Measurements from ENCODE around the gene ST8SIA4. TPM values are rescaled to one million over a fixed set of nuclear protein-coding genes. Genes with fewer than 3 reads are reported as not detected.

ST8SIA4 gene
- total and polyA plus RNA-seq, 2 donors from 2014 or later, result 0.69 to 11.6 TPM

DNA sequence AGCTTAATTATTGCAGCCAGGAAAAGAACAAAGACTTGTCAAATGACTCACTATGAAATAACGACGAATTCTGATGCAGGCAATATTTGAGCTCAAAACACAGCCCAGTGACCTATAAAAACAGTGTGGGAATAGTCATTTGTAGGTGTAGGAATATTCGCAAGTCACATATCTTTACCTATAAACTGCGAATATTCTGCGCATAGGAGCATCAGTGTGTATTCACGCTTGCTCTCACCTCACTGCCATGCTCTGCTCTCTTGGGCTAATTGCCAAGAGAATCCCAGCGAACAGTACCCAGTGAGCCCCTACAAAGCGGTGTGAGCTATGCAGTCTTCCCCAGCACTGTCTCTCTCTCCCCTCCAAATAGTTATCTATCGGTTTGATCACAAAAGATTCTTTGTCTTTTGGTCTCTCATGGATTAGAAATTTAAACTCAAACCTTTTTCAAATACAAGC is 74.2 kb downstream of the ST8SIA4 start:
- intact Hi-C loops (cut with DNase I), result no loop called here
- Histone ChIP-seq H3K4me1 (ENCODE audit: control insufficient read depth in 2 of 3, insufficient read depth in 2 of 3, low read depth in 1 of 3, low read length in 3 of 3) (no peaks in the 10 kb centered on the region), H3K9me3 (ENCODE audit: control insufficient read depth in 2 of 3, insufficient read depth in 1 of 3, low read length in 3 of 3) (no peaks in the 10 kb centered on the region), H3K27me3 (ENCODE audit: control insufficient read depth, insufficient read depth, low read length) (no peaks in the 10 kb centered on the region), H3K4me3 (ENCODE audit: low read length in 3 of 3) (no peak overlapping the region), H3K9ac (ENCODE audit: low read length in 3 of 3) (no peak overlapping the region), H3K36me3 (ENCODE audit: control insufficient read depth in 2 of 3, insufficient read depth in 3 of 3, low read length in 3 of 3) (no peaks in the 10 kb centered on the region), H3K27ac (ENCODE audit: low read depth in 2 of 2, low read length in 2 of 2) (no peak overlapping the region)
- TF ChIP-seq, protein P1, sequence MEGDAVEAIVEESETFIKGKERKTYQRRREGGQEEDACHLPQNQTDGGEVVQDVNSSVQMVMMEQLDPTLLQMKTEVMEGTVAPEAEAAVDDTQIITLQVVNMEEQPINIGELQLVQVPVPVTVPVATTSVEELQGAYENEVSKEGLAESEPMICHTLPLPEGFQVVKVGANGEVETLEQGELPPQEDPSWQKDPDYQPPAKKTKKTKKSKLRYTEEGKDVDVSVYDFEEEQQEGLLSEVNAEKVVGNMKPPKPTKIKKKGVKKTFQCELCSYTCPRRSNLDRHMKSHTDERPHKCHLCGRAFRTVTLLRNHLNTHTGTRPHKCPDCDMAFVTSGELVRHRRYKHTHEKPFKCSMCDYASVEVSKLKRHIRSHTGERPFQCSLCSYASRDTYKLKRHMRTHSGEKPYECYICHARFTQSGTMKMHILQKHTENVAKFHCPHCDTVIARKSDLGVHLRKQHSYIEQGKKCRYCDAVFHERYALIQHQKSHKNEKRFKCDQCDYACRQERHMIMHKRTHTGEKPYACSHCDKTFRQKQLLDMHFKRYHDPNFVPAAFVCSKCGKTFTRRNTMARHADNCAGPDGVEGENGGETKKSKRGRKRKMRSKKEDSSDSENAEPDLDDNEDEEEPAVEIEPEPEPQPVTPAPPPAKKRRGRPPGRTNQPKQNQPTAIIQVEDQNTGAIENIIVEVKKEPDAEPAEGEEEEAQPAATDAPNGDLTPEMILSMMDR (IDR thresholded peaks at IDR 0.05; ENCODE audit: borderline replicate concordance, extremely low read depth, insufficient read depth), result no peak
- FAIRE-seq, result no peak
- DNase-seq, result no peak

DNA sequence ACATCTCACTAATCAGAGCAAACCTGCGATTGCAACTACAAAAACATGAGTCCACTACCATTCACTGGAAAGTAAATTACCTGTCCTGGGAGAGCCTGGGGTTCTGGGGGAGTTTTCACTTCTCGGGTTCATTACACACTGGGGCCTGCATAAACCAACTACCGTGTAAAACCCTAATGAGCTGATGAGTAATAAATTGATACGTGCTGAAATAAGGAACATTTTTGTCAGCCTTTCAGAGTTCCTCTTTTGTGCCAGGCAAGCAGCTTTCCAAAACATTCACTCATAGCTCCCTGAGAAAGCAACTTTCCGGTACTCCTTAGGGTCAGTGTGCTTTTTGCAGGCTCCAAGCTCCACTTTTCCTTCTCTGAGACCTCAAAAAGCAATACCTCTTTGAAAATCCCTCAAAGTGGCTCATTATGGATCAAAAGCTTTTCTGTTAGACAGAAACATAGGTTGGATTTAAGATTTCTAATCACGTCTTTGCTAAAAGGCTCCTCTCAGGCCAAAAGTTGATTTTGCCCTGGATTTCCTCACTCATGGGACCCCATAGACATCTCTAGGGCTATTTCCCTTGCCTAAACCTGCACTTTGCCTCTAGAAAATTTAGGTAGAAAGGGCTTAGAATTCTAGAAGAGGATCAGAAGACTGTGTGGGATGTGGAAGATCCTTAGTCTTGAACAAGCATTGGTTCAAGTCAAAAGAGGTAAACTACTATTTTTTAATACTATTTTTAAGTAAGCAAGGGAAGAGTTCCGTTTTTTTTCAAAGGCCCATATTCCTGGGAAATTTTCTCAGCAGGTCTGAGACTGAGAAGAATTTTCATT is 74.8 kb downstream of the ST8SIA4 start:
- FAIRE-seq (no peak), DNase-seq (peak in 2 of 5 donors; percentile 31 to 32)
- Histone ChIP-seq H3K27me3 (ENCODE audit: control insufficient read depth, insufficient read depth, low read length) (no peaks in the 10 kb centered on the region), H3K9me3 (ENCODE audit: control insufficient read depth in 2 of 3, insufficient read depth in 1 of 3, low read length in 3 of 3) (no peaks in the 10 kb centered on the region), H3K27ac (ENCODE audit: low read depth in 2 of 2, low read length in 2 of 2) (no peak overlapping the region), H3K4me3 (ENCODE audit: low read length in 3 of 3) (no peak overlapping the region), H3K9ac (ENCODE audit: low read length in 3 of 3) (no peak overlapping the region), H3K36me3 (ENCODE audit: control insufficient read depth in 2 of 3, insufficient read depth in 3 of 3, low read length in 3 of 3) (no peaks in the 10 kb centered on the region), H3K4me1 (ENCODE audit: control insufficient read depth in 2 of 3, insufficient read depth in 2 of 3, low read depth in 1 of 3, low read length in 3 of 3) (no peaks in the 10 kb centered on the region)
- intact Hi-C loops (cut with DNase I), result no loop called here
- TF ChIP-seq, protein P1 (IDR thresholded peaks at IDR 0.05; ENCODE audit: borderline replicate concordance, extremely low read depth, insufficient read depth), result no peak

DNA sequence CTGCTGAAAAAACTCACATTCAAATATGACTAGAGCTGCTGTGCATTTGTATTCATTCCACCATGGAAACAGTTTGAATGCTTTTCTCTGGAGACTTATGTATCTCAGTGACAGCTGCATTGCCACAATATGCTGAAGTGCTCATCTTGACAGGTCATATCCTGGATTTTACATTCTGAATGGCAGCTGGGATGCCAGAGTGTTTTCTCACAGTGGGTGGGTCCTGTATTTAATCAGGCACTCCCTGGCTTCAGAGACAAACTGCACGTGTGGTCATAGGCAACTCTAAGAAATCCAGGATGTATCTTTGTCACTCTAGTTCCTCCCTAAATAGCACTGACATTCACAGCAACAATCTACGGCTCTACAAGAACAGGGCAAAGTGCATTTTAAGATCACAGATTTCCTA is 75.6 kb downstream of the ST8SIA4 start:
- Histone ChIP-seq H3K27me3 (ENCODE audit: control insufficient read depth, insufficient read depth, low read length) (no peaks in the 10 kb centered on the region), H3K9me3 (ENCODE audit: control insufficient read depth in 2 of 3, insufficient read depth in 1 of 3, low read length in 3 of 3) (no peaks in the 10 kb centered on the region), H3K4me3 (ENCODE audit: low read length in 3 of 3) (no peak overlapping the region), H3K4me1 (ENCODE audit: control insufficient read depth in 2 of 3, insufficient read depth in 2 of 3, low read depth in 1 of 3, low read length in 3 of 3) (no peaks in the 10 kb centered on the region), H3K36me3 (ENCODE audit: control insufficient read depth in 2 of 3, insufficient read depth in 3 of 3, low read length in 3 of 3) (no peaks in the 10 kb centered on the region), H3K9ac (ENCODE audit: low read length in 3 of 3) (no peak overlapping the region), H3K27ac (ENCODE audit: low read depth in 2 of 2, low read length in 2 of 2) (no peak overlapping the region)
- intact Hi-C loops (cut with DNase I), result no loop called here
- FAIRE-seq (no peak), DNase-seq (peak in 4 of 5 donors; percentile 28 to 53 (median 42))
- TF ChIP-seq, protein P1 (IDR thresholded peaks at IDR 0.05; ENCODE audit: borderline replicate concordance, extremely low read depth, insufficient read depth), result no peak
